ENCODE measurements around the gene ACER3.

- TF ChIP-seq BHLHE40 (IDR thresholded peaks at IDR 0.05; ENCODE audit: low read depth, low read length) (peak; percentile 34; the same call in 1 of the 2 replicates), CTCF (conservative IDR thresholded peaks at IDR 0.05; ENCODE audit: low read depth, low read length) (peak; percentile 58), RAD21 (IDR thresholded peaks at IDR 0.05; ENCODE audit: low read length) (peak; percentile 46), RFX5 (IDR thresholded peaks at IDR 0.05; ENCODE audit: low read depth, low read length) (no peak), CEBPB (IDR thresholded peaks at IDR 0.05; ENCODE audit: low read depth, low read length) (no peak), POLR2A (IDR thresholded peaks at IDR 0.05; ENCODE audit: low read depth, low read length) (peak; percentile 34; the same call in 1 of the 2 replicates), MXI1 (IDR thresholded peaks at IDR 0.05; ENCODE audit: borderline replicate concordance, low read depth, low read length) (peak; percentile 17; the same call in 1 of the 2 replicates), ELK1 (IDR thresholded peaks at IDR 0.05; ENCODE audit: borderline replicate concordance, low read depth, low read length) (no peak)
Observed at GRCh38 chr11:77073328-77074001, 212.7 kb downstream of the ACER3 start.
